HG02840 (cell line): ENCODE data around the gene RRAGB.
"Not testable (repeated sequence)": the region's sequence is repeated elsewhere in the genome, so short reads cannot be mapped to it uniquely, and the experiment has no call there.

Experiments
- ATAC-seq: cut with Tn5 transposase; IDR thresholded peaks from one replicate; pipeline ENCODE4 v1.9.1; 2021; ENCODE audit warnings: mild to moderate bottlenecking, moderate library complexity, moderate number of reproducible peaks; ENCODE audit not compliant: unreplicated experiment, low FRiP score

Gene RRAGB

DNA sequence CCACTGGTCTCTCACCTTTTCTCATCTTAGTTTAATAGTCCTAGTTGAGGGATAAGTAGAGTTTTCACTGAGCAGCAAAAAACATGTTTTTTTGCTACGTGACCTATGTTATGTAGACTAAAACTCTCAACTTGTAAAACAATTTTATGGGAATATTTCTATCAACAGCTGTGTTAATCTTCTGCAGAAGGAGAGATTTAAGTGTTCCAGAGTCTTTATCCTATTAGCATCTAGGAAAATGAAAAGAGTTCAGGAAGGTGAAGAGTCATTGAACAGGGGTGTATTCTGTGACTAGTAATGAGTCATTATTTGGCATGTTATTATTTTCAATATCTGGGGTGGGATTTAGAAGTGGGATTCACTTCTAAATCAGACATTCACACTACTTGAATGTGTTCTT is 41.9 kb downstream of the RRAGB start:
- ATAC-seq: no peak

DNA sequence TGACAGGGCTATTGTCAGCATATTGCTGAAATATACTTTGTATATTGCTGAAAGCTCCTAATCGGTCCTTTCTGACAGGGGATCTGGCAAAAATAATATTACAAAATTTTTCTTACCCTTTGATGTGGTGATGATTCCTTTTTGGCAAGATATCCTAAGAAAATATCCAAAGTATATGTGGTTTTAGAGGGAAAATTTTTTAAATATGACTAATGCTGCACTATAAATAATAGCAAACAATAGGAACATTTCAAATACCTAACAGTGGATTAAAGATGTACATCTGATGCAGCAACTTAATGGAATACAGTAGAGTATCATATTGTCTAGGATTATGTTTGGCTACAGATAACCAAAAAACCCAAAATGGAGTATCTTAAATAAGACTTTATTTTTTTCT is 49.6 kb downstream of the RRAGB start:
- no peak for ATAC-seq

DNA sequence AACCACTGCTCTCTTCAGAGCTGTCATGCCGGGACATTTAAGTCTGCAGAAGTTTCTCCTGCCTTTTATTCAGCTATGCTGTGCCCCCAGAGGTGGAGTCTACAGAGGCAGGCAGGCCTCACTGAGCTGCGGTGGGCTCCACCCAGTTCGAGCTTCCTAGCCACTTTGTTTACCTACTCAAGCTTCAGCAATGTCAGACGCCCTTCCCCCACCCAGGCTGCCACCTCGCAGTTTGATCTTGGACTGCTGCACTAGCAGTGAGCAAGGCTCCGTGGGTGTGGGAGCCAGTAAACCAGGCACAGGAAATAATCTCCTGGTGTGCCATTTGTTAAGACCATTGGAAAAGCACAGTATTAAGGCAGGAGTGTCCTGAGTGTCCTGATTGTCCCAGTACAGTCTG is 56.9 kb downstream of the RRAGB start:
- not testable (repeated sequence) for ATAC-seq

DNA sequence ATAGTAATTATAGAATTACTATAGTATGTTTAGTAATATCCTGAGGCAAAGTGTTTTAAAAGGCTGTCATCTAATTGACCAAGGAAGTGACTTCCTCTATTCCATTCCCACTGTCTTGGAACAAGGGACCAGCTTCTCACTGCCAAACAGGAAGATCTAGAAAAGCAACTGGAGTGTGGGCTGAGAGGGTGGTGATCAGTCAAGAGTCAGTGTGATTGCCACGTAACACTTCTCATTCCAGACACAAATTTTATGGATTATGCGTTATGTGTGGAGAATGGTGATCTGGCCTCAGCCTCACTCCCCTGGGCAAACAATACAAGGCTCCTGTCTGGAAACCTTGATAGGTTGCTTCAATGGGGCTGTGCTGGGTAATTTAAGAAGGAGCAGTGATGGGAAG is 60.0 kb downstream of the RRAGB start:
- ATAC-seq: no peak

DNA sequence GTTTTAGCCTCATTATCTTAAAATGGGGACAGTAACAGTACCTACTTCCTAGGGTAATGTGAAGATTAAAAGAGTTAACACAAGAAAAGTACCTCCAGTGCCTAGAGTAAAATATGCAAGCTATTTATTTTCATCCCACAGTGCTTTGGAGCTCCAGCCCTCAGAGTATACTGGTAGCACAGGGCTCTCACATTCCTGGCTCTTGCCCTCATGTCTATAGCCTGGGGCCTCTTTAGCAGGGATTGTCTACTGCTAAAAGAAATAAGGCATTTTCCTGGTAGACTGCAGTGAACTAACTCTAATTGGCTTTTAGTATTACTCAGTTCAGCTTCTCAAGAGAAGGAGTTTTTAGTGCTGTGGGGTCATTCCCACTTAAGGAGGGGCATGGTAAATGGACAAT is 60.8 kb downstream of the RRAGB start:
- no peak for ATAC-seq

DNA sequence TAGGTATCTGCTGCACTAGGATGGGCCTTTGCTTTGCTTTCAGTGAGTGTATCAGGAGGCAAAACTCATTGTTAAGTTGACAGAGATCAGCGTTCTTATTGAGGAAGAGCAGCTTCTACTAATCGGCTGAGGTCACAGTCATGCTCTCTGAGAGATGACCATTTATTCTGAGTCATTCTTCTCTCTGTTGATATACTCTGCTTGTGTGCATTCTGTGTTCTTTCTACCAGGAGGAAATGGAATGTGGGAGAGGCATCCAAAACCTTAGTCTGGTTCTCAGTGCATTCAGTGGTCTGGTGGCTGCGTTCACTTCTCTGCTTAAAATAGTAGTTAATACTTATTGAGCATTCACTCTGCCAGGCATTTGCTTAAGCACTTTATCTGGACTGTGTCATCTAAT is 66.2 kb downstream of the RRAGB start:
- no peak for ATAC-seq

DNA sequence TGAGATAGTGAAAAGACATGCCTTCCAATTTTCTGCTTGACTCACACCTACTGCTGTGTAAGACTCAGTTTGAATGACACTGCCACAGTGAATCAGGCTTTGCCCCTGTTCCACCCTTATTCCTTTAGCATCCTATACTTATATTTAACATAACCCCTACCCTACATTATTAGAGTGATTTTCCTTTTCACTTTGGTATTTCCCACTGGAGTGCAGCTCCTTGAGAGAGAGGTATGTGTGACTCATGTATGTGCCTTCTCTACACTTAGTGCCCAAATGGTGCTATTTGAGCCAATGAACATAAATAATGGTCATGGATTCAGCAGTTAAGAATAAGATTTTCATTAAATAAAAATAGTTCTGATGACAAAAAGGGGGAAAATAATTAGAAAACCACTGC is 69.5 kb downstream of the RRAGB start:
- no peak for ATAC-seq

DNA sequence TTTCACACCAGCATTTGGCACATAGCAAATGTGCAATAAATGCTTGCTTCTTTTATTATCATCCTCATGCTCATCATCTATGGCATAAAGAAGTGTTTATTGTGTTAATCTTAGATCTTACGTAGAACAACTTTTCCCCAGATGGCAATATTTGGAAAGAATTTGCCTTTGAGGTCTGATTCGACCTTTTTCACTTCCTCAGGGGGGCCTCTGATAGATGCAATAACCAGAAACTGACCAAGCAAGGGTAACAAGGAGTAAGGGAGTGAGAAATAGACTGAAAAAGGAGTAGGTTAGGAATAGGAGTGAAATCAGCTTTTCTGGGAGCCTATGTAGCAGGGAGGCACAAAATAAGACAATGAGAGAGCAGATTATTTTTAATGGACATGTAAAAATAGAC is 70.2 kb downstream of the RRAGB start:
- ATAC-seq: no peak

DNA sequence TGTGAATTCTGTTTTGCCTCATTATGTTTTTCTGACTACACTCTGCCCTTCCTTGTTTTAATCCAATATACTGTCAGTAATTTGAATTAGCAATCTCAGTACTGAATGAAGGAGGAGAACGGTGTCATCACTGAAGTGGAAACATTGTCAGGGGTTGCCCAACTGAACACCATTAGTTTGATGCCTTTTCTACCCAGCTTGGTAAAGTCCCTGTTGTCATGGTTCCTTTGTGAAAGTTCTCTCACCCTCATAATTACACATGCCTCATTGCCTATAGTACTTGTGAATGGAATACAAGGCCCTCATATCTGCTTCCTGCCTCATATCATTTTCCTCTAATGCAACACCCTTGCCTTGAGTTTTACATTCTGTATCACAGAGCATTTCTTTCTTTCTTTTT is 76.9 kb downstream of the RRAGB start:
- ATAC-seq: peak; percentile 82

DNA sequence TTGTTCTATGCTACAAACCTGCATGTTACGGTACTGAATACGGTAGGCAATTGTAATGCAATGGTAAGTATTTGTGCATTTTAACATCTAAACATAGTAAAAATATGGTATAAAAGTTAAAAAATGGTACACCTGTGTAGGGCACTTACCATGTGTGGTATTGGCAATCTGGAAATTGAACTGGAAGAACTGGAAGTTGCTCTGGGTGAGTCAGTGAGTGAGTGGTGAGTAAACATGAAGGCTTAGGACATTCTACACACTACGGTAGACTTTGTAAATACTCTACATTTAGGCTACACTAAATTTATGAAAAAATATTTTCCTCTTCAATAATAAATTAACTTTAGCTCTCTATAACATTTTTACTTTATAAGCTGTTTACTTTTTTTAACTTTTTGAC is 78.9 kb downstream of the RRAGB start:
- ATAC-seq: no peak

DNA sequence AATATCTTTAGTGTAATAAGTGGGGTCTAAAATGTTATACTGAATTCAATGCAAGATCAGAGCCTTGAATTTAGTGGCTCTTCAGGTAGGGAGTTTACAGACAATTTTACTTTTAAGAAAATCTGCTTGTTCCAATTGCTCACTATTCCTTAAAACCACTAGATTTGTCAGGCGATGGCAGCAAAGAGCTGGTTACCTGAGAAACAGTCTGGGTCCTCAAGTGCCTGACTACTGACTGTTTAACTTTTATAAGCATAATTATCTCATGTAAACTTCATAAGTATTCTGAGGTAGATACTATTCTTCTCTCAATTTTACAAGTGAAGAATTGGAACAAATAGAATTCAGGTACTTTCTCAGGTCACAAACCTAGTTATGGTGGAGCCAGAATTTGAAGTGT is 84.3 kb downstream of the RRAGB start:
- ATAC-seq: no peak
